HS-5 (cell line): Measurements from ENCODE around the gene CPXM1.

Experiments used
- DNase-seq: peaks from one replicate; pipeline ENCODE4 v3.0.0-alpha.2; 2012; ENCODE audit warnings: low read depth

The CPXM1 gene

DNA sequence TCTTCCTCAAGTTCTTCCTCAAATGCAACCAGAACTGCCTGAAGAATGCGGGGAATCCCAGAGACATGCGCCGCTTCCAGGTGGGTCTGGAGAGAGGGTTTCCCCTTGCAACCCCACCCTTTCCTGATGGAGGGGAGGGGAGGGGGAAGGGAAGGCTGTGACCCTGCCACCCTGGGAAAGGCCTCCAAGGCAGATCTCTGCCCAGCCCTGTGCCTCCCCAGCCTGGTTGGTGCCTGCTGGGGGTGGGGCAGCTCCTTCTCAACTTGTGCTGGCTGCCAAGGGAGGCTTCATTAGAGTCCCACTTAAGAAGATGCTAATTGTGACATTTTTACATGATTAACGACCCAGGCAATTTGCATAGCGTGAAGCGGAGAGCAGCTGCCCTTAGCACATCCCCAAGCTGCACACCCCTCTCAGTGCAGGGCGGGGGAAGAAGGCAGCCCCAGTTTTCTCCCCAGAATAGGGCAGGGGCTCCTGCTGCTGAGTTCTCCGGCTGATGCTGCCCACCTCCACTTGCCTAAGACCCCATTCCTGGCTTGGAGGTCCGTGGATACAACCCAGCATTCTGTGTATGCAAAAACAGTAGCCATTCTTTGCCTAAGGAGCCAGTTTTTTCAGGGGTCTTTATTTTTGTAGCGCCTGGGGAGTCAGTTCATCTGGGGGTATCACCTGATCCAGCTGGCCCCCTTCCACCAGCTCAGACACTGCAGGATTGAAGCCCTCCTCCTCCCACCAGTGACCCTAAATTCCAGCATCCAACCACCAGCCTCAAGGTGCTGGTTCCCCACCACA lies 51.7 kb downstream of the CPXM1 start:
- no peak for DNase-seq

DNA sequence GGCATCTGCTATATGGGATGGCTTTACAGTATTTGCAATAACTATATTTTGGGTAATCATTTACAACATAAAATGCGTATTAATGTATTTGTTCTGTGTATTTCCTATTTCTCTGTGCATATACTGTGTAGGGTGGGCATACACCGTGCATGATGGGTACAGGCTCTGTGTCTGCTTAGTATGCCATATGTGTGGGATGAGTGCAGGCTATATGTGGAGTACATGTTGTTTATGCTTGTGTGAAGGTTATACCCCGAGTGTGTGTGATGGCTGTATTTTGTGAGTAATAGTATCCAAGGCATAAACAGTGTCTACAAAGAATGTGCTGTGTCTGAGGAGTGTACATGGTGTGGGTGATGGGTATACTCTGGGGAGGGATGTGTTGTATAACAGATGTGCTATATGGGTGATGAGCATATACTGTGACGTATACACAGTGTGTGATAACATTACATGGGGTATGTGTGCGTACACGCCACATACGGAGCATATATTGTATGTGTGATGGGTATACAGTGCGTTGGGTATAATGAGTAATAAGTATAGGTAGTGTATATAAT lies 52.7 kb downstream of the CPXM1 start:
- DNase-seq, result no peak

DNA sequence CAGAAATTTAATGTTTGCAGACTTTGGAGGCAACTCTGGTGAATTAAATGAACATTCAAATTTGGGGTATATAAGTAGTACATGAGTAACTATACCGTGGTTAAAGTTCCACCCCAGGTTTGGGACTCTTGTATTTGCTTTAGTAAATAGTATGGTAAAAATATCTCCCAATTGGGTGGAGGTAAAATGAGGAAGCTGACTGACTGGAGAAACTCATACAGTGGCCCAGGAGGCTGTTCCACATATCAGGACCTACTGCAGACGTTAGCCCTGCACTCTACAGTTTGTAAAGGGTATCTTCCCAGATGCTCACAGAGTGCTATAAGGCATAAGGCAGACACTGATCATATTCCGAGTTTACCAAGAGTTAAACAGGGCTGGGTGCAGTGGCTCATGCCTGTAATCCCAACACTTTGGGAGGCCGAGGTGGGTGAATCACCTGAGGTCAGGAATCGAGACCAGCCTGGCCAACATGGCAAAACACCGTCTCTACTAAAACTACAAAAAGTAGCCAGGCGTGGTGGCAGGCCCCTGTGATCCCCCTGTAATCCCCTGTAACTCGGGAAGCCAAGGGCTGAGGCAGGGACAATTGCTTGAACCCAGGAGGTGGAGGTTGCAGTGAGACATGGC lies 53.7 kb downstream of the CPXM1 start:
- no peak for DNase-seq

DNA sequence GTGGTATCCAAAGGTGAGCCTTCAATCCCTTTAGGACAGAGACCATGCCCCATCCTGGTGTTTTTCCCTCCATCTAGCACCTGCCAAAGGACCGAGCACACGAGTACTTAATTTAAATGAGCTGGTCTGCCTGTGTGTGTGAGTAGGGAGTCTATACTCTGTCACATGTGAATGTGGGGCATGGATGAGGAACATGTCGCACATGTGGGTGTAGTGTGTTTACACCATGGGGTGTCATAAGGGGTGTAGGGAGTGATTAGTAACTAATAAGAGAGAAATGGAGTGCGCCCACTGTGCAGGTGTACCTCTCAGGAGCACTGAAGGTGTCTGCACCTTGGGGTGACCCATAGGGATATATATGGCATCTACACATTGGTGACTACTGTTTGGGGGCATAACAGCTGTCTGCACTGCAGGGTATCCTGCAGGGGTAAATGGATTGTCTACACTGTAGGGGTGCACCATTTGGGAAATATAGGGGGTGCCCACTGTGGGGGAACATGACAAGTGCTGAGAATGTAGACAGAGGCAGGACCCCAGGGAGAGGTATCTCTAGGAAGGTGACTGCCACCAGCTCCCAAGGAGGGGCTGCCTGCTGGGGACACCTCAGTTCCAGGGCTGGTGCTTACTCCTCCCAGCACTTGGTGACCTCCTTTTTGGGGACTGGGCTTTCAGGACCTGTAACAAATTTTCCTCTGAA lies 54.3 kb downstream of the CPXM1 start:
- DNase-seq, result no peak

DNA sequence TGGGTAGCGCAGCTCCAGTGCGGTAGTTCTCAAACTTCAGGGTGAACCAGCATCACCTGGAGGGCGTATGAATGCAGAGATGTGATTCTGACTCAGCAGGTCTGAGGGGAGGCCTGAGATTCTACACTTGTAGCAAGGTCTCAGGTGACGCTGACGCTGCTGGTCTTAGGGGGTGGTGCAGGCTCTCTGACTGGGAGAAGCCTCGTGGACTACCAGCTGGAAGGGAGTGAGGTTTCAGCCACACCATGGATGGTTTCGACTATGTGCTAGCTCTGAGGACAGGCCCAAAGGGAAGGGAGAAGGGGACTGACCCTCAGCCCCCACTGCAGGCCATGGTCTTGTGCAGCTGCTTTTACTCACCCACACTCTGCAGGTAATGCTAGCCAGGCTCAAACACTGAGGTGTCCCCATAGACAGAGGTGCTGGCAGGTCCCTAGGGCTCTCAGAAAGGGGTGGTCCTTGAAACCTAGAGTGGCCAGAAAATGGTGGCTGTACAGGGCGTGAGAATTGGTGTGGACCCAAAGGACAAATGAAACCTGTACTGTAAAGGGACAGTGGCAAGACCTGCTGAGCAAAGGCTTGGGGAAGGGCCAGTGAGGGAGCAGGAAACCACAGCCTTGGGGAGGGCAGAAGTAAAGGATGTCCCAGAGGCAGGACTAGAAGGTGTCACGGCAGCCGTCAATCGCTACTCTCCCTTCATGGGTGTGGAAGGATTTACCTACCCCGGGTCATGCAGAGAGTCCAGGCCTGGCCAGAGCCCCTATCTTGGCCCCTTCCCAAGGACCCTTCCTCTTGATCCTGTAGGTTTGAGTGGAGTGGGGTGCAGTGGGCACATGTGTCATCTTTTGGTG lies 55.1 kb downstream of the CPXM1 start:
- no peak for DNase-seq
